SIG-M5 (cell line): ENCODE data around the gene PRLR.

ENCODE experiments used
- DNase-seq: peaks from one replicate; lab custom pipeline; 2025; lab: John Stamatoyannopoulos, UW

Gene PRLR

DNA sequence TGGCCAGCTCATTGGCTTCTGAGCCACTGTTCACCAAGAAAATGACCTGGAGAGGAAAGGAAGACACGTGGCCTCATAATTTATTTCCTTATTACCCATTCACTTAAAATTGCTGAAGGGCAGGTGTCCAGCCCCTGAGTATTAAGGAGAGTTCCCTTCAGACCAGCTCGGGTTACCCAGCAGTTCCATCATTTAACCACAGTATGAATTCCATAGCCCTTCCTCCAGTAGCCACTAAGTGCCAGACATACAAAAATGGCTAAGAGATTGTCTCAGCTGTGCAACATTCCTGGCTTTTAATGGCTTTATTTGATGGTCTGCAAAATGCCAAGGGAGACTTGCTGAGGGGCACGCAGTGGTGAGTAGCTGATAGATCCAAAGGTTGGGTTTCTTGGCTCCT is 195.0 kb downstream of the PRLR start:
- DNase-seq: no peak

- DNase-seq: no peak
Measured at GRCh38 chr5:35032356-35032755, 197.9 kb downstream of the PRLR start.

GRCh38 chr5:35031276-35031675 is 199.0 kb downstream of the PRLR start:
- DNase-seq: no peak

GRCh38 chr5:35030426-35031100 is 199.7 kb downstream of the PRLR start:
- DNase-seq: no peak

- no peak for DNase-seq
Measured at GRCh38 chr5:35029333-35029732, 201.0 kb downstream of the PRLR start.

- DNase-seq: no peak
Measured at GRCh38 chr5:35026941-35027340, 203.3 kb downstream of the PRLR start.

DNA sequence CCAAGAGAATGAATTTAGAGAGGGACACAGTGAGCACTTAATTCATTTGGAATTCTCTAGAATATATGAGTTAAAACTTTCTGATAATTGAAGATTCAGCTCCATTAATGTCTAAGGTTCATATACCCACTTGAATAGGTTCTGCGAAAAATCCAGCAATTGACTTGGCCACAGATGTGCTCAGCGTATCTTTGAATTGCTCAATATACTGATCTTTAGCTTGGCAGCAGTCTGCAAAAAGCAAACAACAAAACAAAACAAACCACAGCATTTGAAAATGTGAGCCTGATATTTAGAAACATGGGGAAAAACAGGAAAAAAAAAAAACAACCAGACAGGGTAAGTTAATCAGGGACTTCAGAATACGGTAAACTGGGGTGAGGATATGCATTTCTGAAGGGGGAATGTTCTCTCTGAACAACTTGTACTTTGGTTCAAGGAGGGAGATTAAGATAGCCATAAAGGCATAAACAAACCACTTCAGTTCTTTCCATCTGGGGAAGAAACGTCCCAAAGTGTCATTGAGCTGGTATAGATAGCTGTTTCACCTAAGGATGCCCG is 203.9 kb downstream of the PRLR start:
- no peak for DNase-seq

- no peak for DNase-seq
Measured at GRCh38 chr5:35024911-35025510, 205.3 kb downstream of the PRLR start.

GRCh38 chr5:35023391-35024178 is 206.7 kb downstream of the PRLR start:
- no peak for DNase-seq

- no peak for DNase-seq
Measured at GRCh38 chr5:35016174-35017051, 213.9 kb downstream of the PRLR start.

DNA sequence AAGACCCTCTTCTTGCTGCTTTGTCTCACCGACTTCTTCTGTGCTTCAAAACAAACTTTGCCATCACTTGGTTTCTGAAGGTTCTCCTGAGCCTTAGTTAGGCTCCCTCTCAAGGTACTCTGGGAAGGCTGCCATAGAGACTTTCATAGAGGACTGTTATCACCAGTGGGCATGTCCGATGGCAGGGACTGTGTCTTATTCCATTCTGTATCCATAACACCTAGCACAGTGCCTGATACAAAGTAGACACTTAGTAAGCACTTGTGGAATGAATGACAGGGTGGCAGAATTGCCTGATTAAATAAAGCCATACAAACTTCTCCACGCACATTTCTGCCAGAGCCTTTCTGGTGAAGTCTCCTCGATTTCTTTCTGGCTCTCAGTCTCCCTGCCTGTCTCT is 215.2 kb downstream of the PRLR start:
- no peak for DNase-seq

DNA sequence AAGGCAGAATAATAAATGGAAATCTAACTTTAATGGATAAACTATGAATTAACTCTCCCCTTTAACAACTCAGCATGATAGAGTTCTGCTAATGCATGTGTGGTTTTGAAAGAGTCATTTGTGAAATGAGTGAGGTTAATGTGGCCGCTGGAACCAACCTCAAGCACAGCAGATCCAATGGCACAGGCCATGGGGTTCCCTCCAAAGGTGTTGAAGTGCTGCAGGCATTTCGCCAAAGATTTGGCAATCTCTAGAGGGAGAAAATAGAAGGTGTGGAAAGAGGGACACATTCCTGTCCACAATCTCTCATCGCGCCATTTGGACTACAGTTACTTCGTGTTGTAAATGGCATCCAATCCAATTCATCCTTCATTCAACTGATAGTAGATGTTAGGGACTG is 217.5 kb downstream of the PRLR start:
- DNase-seq: no peak

GRCh38 chr5:35012365-35012764 is 217.9 kb downstream of the PRLR start:
- no peak for DNase-seq

DNA sequence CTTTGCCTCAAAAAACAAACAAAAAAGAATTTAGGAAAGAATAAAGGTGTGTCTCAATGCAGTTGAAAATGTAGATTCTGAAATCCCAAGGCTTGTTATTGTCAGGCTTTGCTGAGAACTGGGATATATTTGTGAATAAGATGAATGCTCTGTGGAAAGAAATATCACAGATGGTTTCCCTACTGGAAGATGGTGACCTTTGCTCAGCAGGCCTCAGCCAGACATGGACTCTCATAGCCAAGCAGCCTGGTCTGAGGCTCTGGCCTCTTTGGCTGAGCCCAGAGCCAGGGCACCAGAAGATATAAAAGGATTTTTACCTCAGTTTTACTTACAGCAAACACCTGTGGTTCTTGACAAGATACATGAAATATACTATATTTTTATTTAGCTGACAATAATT is 219.6 kb downstream of the PRLR start:
- DNase-seq: no peak

GRCh38 chr5:35009657-35010056 is 220.6 kb downstream of the PRLR start:
- DNase-seq: no peak

- no peak for DNase-seq
Measured at GRCh38 chr5:35009019-35009418, 221.3 kb downstream of the PRLR start.

DNA sequence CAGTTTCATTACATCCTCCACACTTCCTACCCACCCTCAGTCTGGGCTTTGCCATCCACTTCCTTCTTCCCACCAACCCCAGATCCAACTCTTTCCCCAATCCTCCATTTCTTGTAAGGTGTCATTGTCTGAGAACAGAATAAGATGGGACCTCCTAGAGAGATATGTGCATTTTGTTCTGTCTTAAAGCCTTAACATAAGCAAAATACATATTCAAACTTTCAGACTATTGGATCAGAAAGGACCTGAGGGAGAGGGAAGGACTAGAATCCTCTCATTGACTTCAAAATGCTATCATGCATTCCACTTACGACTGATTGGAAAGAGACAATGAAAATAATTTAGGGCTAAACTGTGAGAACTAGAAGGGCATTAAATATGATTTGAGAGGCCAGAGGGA is 225.5 kb downstream of the PRLR start:
- no peak for DNase-seq

DNA sequence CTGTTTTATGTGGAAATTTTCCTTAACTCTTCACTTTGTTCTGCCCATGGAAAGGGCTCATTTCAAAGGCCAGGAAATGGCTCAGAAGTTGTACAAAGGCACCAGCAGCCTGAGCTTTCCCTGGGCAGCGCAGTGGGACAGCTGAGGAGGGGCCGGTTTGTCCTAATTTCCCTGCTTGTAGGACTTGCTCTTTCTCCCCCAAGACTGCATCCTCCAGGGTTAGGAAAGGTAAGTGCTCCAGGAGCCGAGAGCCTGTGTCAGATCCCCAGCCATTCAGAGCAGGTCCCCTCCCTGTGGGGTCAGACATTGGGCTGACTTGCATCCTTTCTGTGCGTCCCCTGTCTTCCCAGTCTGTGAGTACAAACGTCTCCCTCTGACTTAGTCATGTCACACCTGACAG is 226.1 kb downstream of the PRLR start:
- no peak for DNase-seq

DNA sequence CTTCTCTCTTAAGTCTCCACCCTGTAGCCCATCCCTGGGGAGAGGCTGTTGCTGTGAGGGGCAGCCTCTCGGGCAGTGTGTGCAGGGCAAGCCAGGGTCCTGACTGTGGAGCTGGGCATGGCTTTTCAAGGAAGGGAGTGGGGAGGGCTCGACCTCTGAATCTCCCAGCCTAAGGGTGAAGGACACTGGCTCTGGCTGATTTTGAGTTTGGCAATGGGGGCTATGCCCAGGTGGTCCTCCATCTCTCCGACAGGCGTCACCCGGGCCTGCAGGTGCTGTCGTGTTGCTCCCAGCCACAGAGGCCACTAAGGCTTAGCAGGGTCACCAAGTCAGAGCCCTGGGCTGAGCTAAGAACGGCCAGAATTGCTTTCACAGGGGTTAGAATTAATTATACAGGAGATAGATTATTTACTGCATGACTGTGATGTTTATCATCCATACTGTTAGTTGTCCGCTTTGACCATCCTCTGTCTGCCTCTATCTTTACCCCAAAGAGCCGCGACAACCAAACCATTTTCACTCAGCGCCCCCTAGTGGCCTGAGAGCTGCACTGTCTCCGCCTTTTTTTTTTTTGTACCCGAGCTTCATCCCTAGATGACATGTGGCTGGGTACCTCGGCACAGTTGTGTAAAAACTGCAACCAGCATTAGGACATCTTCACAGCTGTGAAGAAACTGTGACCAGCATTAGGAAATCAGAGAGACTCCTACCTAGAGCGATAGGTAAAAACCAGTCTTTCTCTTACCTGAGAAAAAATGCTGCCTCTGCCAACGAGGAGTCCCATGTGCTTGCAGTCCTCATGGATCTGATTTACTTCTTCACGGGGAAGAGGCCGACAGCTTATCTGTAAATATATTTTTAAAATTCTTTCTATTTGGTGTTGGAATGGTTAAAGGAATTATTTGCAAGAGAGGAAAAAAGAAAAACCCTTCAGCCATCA is 227.0 kb downstream of the PRLR start:
- DNase-seq: no peak

DNA sequence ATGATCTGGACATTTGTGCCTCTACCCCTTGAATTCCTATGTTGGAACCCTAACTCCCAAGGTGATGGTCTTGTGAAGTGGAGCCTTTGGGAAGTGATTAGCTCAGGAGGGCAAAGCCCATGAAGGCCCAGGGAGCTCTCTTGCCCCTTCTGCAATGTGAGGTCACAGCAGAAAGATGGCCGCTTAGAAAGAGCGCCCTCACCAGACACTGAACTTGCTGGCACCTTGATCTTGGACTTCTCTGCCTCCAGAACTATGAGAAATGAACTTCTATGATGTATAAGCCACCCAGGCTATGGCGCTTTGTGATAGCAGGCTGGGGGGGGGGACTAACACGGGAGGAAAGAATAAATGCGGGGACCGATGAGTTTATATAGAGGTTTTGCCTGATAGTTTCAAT is 227.8 kb downstream of the PRLR start:
- DNase-seq: no peak

DNA sequence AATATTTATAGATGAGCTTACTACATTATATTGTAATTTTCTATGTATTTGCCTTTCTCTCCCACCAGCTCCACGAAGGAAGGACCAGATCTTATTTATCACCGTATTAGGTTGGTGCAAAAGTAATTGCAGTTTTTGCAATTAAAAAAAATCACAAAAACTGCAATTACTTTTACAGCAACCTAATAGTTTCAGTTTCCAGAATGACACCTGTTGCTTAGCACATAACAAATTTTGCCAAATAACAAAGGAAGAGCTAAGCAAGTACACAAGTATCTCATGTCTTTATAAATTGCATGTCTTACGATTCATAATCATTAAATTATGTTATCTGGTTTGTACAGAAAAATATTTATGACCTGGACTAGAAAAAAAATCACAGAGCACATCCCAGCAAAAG is 228.4 kb downstream of the PRLR start:
- no peak for DNase-seq
